Thoracic aorta (tissue), 2 donors: ENCODE measurements around the gene ASZ1. TPM values are rescaled to one million over a fixed set of nuclear protein-coding genes. Genes with fewer than 3 reads are reported as not detected.

Experiments
- ATAC-seq: fragments of 150-250 bp; one replicate; pipeline ENCODE4 v1.8.0; 2017; ENCODE audit warnings: low read depth; ENCODE audit not compliant: insufficient number of reproducible peaks, low FRiP score
- DNase-seq: peaks from one replicate; pipeline ENCODE4 v3.0.0-alpha.2; 2020; ENCODE audit warnings: low spot score
- H3K27ac ChIP-seq, 2 donors: fragments of 200-600 bp; sonication (generic); 1 replicate in 1 of 2; 2 replicates in 1 of 2; pipeline ENCODE4 v1.5.1; 2016; ENCODE audit warnings: mild to moderate bottlenecking in 2 of 2, moderate library complexity in 2 of 2
- H3K27me3 ChIP-seq: fragments of 200-600 bp; sonication (generic); replicated peaks from 2 replicates; pipeline ENCODE4 v1.6.0; 2016; ENCODE audit warnings: mild to moderate bottlenecking; ENCODE audit not compliant: insufficient read depth
- H3K36me3 ChIP-seq: fragments of 200-600 bp; sonication (generic); one replicate; pipeline ENCODE4 v1.5.1; 2016
- H3K4me1 ChIP-seq, 2 donors: fragments of 200-600 bp; sonication (generic); 1 replicate in 1 of 2; 2 replicates in 1 of 2; pipeline versions ENCODE4 v1.5.1 to v1.6.0; 2016; ENCODE audit warnings: low read depth in 2 of 2, mild to moderate bottlenecking in 1 of 2; ENCODE audit not compliant: control insufficient read depth in 1 of 2
- H3K4me3 ChIP-seq: fragments of 200-600 bp; sonication (generic); 2 replicates; pipeline ENCODE4 v1.5.1; 2016; ENCODE audit warnings: mild to moderate bottlenecking
- H3K9me3 ChIP-seq: fragments of 200-600 bp; sonication (generic); 2 replicates; pipeline ENCODE4 v1.5.1; 2016
- total RNA-seq, 2 donors: library from RNA; depleted of rRNA; stranded (reverse); fragments of >200 nt; gene quantifications; one replicate each; pipeline versions ENCODE4 v1.1.0 to v1.2.3, GENCODE V29; 2016
- TF ChIP-seq, protein P1 (sequence below): fragments of 200-600 bp; sonication (generic); IDR thresholded peaks from one replicate; pipeline ENCODE4 v1.5.1; 2019; ENCODE audit warnings: antibody characterized with exemption

Gene ASZ1
- total RNA-seq, 2 donors from 2014 or later: not detected

GRCh38 chr7:117412390-117412789 is 14.9 kb downstream of the ASZ1 start:
- Histone ChIP-seq H3K36me3 (no peaks in the 10 kb centered on the region), H3K27me3 (no peaks in the 10 kb centered on the region), H3K4me3 (no peak overlapping the region), H3K4me1 (no peaks in the 10 kb centered on the region), H3K9me3 (no peaks in the 10 kb centered on the region), H3K27ac (no peak overlapping the region)
- DNase-seq: no peak
- no peak for ATAC-seq
- TF ChIP-seq, protein P1, sequence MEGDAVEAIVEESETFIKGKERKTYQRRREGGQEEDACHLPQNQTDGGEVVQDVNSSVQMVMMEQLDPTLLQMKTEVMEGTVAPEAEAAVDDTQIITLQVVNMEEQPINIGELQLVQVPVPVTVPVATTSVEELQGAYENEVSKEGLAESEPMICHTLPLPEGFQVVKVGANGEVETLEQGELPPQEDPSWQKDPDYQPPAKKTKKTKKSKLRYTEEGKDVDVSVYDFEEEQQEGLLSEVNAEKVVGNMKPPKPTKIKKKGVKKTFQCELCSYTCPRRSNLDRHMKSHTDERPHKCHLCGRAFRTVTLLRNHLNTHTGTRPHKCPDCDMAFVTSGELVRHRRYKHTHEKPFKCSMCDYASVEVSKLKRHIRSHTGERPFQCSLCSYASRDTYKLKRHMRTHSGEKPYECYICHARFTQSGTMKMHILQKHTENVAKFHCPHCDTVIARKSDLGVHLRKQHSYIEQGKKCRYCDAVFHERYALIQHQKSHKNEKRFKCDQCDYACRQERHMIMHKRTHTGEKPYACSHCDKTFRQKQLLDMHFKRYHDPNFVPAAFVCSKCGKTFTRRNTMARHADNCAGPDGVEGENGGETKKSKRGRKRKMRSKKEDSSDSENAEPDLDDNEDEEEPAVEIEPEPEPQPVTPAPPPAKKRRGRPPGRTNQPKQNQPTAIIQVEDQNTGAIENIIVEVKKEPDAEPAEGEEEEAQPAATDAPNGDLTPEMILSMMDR: no peak

DNA sequence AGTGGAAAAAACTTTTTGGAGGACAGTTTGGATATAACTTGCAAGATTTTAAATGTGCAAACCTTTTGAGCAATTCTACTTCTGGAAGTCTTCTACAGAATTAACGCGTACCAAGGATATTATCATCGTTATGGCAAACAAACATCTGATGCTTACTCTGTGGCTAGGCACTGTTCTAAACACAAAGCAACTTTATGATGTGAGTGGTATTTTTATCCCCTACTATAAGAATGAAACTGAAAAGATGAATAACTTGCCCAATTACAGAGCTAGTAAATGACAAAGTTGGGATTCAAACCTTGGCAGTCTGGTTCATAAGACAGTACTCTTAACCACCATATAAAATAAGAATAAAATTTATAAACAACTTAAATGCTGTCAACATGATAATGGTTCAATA is 15.8 kb downstream of the ASZ1 start:
- no peak for DNase-seq
- no peaks in the 10 kb centered on the region for H3K4me1 ChIP-seq
- TF ChIP-seq, protein P1: no peak
- H3K4me3 ChIP-seq: no peak overlapping the region
- H3K27me3 ChIP-seq: no peaks in the 10 kb centered on the region
- no peak overlapping the region for H3K27ac ChIP-seq
- H3K9me3 ChIP-seq: no peaks in the 10 kb centered on the region
- no peak for ATAC-seq
- H3K36me3 ChIP-seq: no peaks in the 10 kb centered on the region

DNA sequence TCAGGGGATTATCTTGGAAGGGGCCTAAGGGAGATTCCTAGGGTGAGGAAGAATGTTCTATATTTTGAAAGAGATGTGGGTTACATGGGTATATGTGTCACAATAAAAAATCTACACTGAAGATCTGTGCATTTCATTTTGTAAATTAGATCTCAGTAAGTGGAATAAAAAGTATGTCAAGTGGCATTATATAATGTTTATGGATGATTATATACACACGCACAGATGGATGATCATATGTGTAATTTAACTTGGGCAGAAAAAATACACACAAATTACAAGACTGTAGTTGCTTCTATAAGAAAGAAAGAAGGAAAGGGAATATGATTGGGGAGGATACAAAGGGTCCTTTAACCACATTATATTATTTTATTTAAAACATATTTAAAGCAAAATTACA is 18.5 kb downstream of the ASZ1 start:
- no peak overlapping the region for H3K4me3 ChIP-seq
- no peak for DNase-seq
- TF ChIP-seq, protein P1: no peak
- no peak for ATAC-seq
- H3K27ac ChIP-seq: no peak overlapping the region
- no peaks in the 10 kb centered on the region for H3K4me1 ChIP-seq
- H3K36me3 ChIP-seq: no peaks in the 10 kb centered on the region
- H3K27me3 ChIP-seq: no peaks in the 10 kb centered on the region
- no peaks in the 10 kb centered on the region for H3K9me3 ChIP-seq

DNA sequence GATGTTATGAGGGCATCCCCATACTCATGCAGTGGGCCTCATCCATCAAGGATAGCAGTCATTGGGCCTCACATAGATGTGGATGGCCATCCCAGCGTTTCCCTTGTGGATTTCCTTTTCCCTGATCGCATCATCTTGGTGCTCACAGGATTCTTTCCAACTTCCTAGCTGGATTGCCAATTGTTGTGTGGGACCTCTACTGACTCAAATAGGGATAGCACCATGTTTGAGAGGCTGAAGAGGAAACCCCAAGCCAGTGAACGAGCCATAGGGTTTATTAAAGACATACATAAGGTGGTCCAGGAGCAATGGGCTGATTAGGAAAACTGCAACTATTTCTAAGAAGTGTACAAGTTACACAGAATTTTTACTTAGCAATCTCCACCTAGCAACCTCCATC is 21.8 kb downstream of the ASZ1 start:
- H3K4me1 ChIP-seq: no peaks in the 10 kb centered on the region
- DNase-seq (no peak), ATAC-seq (no peak)
- H3K4me3 ChIP-seq: no peak overlapping the region
- no peaks in the 10 kb centered on the region for H3K36me3 ChIP-seq
- no peaks in the 10 kb centered on the region for H3K9me3 ChIP-seq
- H3K27me3 ChIP-seq: no peaks in the 10 kb centered on the region
- H3K27ac ChIP-seq: no peak overlapping the region
- TF ChIP-seq, protein P1: no peak

DNA sequence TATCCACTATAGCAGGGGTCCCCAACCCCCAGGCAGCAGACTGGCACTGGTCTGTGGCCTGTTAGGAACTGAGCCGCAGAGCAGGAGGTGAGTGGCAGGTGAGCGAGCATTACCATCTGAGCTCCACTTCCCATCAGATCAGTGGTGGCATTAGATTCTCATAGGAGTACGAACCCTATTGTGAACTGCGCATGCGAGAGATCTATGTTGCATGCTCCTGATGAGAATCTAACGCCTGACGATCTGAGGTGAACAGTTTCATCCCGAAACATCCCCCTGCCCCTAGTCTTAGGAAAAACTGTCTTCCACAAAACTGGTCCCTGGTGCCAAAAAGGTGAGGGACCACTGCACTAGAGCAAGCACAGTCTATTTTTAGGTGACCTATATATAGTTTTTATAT is 23.6 kb downstream of the ASZ1 start:
- Histone ChIP-seq H3K36me3 (no peaks in the 10 kb centered on the region), H3K27ac (no peak overlapping the region), H3K4me1 (no peaks in the 10 kb centered on the region), H3K9me3 (no peaks in the 10 kb centered on the region), H3K27me3 (no peaks in the 10 kb centered on the region), H3K4me3 (no peak overlapping the region)
- DNase-seq: no peak
- TF ChIP-seq, protein P1: no peak
- ATAC-seq: no peak
